Measurements from ENCODE around the gene TRAPPC3. TPM values are rescaled to one million over a fixed set of nuclear protein-coding genes. Genes with fewer than 3 reads are reported as not detected.

Gene TRAPPC3
- total RNA-seq, 1 donor from 2014 or later = 50.7 TPM

DNA sequence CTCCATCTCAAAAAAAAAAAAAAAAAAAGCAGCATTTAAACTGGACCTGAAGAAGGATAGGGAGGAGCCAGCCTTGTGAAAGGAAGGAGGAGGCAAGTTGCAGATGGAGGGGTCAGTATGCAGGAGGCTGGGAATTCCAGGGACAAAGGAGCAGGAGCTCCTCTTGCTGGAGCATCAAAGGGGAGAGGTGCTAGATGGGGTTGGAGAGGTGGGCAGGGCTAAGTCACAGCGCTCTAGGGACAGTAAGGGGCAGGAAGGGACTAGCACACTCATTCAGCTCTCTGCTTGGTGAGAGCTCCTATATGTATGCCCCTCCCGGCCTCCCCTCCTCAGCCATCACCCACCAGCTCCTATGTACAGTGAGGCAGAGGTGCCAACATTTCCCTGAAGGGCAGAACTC is 33.4 kb upstream of the TRAPPC3 start:
- peaks cover 12% of the 10 kb centered on the region for H3K4me1 Mint-ChIP-seq (ENCODE audit: unreplicated experiment)
- H3K27me3 Mint-ChIP-seq (ENCODE audit: unreplicated experiment) = peaks cover 15% of the 10 kb centered on the region
- no peak overlapping the region for H3K4me3 Mint-ChIP-seq (ENCODE audit: unreplicated experiment)
- H3K9me3 Mint-ChIP-seq (ENCODE audit: unreplicated experiment) = no peaks in the 10 kb centered on the region
- no peak for DNase-seq (ENCODE audit: low spot score)
- H3K27ac Mint-ChIP-seq (ENCODE audit: unreplicated experiment) = no peak overlapping the region
- H3K36me3 Mint-ChIP-seq (ENCODE audit: low read depth, unreplicated experiment) = peaks cover 36% of the 10 kb centered on the region
- TF ChIP-seq, protein P1, sequence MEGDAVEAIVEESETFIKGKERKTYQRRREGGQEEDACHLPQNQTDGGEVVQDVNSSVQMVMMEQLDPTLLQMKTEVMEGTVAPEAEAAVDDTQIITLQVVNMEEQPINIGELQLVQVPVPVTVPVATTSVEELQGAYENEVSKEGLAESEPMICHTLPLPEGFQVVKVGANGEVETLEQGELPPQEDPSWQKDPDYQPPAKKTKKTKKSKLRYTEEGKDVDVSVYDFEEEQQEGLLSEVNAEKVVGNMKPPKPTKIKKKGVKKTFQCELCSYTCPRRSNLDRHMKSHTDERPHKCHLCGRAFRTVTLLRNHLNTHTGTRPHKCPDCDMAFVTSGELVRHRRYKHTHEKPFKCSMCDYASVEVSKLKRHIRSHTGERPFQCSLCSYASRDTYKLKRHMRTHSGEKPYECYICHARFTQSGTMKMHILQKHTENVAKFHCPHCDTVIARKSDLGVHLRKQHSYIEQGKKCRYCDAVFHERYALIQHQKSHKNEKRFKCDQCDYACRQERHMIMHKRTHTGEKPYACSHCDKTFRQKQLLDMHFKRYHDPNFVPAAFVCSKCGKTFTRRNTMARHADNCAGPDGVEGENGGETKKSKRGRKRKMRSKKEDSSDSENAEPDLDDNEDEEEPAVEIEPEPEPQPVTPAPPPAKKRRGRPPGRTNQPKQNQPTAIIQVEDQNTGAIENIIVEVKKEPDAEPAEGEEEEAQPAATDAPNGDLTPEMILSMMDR (IDR thresholded peaks at IDR 0.05; ENCODE audit: unreplicated experiment) = no peak

GRCh38 chr1:36179220-36179600 is 29.9 kb upstream of the TRAPPC3 start:
- Mint-ChIP-seq H3K36me3 (ENCODE audit: low read depth, unreplicated experiment) (peaks cover 50% of the 10 kb centered on the region), H3K27ac (ENCODE audit: unreplicated experiment) (no peak overlapping the region), H3K4me1 (ENCODE audit: unreplicated experiment) (peaks cover 16% of the 10 kb centered on the region), H3K4me3 (ENCODE audit: unreplicated experiment) (peak overlapping the region; percentile 53), H3K27me3 (ENCODE audit: unreplicated experiment) (peaks cover 13% of the 10 kb centered on the region), H3K9me3 (ENCODE audit: unreplicated experiment) (no peaks in the 10 kb centered on the region)
- TF ChIP-seq, protein P1 (IDR thresholded peaks at IDR 0.05; ENCODE audit: unreplicated experiment) = no peak
- DNase-seq (ENCODE audit: low spot score) = no peak

GRCh38 chr1:36178471-36179219 is 29.4 kb upstream of the TRAPPC3 start:
- peaks cover 14% of the 10 kb centered on the region for H3K27me3 Mint-ChIP-seq (ENCODE audit: unreplicated experiment)
- peaks cover 20% of the 10 kb centered on the region for H3K4me1 Mint-ChIP-seq (ENCODE audit: unreplicated experiment)
- no peaks in the 10 kb centered on the region for H3K9me3 Mint-ChIP-seq (ENCODE audit: unreplicated experiment)
- H3K27ac Mint-ChIP-seq (ENCODE audit: unreplicated experiment) = no peak overlapping the region
- H3K4me3 Mint-ChIP-seq (ENCODE audit: unreplicated experiment) = peak overlapping the region; percentile 53
- TF ChIP-seq, protein P1 (IDR thresholded peaks at IDR 0.05; ENCODE audit: unreplicated experiment) = no peak
- peaks cover 55% of the 10 kb centered on the region for H3K36me3 Mint-ChIP-seq (ENCODE audit: low read depth, unreplicated experiment)
- peak; percentile 53 for DNase-seq (ENCODE audit: low spot score)

DNA sequence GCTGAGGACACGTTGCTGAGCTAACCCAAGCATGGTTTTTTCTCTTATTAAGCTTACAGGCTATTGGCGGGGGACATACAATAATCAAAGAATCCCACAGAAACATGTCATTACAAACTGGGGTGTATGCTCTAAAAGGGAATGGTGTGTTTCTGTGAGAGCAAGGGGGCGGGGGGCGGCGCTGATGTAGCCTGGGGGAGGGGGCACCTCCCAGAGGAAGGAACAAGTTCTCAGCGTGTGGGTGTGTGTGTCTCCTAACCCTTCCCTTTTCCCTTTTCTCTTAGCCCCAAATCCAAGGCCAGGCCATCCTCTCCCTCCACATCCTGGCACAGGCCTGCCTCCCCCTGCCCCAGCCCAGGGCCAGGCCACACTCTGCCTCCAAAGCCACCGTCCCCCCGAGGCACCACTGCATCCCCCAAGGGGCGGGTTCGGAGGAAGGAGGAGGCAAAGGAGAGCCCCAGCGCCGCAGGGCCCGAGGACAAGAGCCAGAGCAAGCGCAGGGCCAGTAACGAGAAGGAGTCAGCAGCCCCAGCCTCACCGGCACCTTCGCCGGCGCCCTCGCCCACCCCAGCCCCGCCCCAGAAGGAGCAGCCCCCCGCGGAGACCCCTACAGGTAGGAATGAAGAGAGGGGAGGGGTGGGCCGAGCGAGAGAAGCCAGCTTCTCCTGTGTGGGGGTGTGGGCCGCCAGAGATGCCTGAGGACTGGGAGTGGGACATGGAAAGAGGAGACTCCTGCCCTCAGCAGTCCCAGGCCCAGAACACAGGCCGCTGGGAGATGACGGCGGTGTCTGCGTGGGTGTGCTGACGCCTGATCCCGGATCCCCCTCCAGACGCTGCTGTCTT is 28.5 kb upstream of the TRAPPC3 start:
- Mint-ChIP-seq H3K36me3 (ENCODE audit: low read depth, unreplicated experiment) (peaks cover 55% of the 10 kb centered on the region), H3K27ac (ENCODE audit: unreplicated experiment) (peak overlapping the region; percentile 24), H3K9me3 (ENCODE audit: unreplicated experiment) (no peaks in the 10 kb centered on the region), H3K27me3 (ENCODE audit: unreplicated experiment) (peaks cover 16% of the 10 kb centered on the region), H3K4me1 (ENCODE audit: unreplicated experiment) (peaks cover 25% of the 10 kb centered on the region), H3K4me3 (ENCODE audit: unreplicated experiment) (no peak overlapping the region)
- DNase-seq (ENCODE audit: low spot score) = no peak
- TF ChIP-seq, protein P1 (IDR thresholded peaks at IDR 0.05; ENCODE audit: unreplicated experiment) = no peak
